HG02981 (cell line): ENCODE data around the gene BID.

Source experiments
- ATAC-seq: cut with Tn5 transposase; IDR thresholded peaks from one replicate; pipeline ENCODE4 v1.9.1; 2021; ENCODE audit warnings: mild to moderate bottlenecking, moderate library complexity; ENCODE audit not compliant: unreplicated experiment

Gene BID

GRCh38 chr22:17774206-17774925 is at the start of gene BID:
BID (minus strand) TSS chr22:17774469; CDS start chr22:17750116, 24,353 bp downstream.
- ATAC-seq: peak; percentile 18

- no peak for ATAC-seq
Measured at GRCh38 chr22:17823964-17824363, 49.7 kb upstream of the BID start.

DNA sequence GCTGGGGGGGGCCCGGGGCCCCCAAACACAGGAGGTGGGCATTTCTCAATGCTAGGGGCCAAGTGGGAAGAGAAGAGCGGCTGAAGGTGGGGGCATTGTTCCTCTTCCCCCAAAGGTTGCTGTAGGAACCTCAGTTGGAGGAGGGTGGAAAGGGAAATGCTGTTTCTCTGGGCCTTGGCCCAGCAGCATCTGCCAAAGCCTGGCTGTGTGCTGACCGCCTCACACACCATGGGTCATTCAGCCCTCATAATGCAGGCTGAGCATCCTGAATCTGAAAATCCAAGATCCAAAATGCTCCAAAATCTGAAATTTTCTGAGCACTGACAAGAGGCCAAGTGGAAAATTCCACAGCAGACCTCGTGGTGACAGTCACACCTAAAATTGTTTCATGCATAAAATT is 49.0 kb upstream of the BID start:
- no peak for ATAC-seq

GRCh38 chr22:17822087-17822486 is 47.8 kb upstream of the BID start:
- ATAC-seq: no peak

DNA sequence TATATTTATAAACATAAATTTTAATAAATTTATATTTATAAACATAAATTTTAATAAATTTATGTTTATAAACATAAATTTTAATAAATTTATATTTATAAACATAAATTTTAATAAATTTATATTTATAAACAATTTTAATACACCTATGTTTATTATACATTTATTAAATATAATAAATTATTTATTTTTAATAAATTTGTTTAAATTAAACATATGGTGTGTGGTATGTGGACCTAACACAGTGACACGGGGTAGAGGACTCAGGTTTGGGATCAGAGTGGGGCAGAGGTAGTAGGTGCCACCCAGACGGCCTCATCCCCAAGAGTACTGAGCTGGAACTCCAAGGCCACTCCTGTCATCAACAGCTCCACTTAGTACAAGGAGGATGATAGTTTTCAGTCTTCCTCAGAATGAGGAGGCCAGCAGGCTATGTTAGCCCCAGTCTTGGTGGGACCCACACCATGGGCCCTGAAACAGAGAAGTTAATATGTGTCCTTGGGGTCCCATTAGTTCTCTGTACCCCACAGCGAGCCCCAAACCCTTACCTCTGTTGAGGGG is 46.7 kb upstream of the BID start:
- ATAC-seq: no peak

GRCh38 chr22:17818649-17819048 is 44.4 kb upstream of the BID start:
- no peak for ATAC-seq

- no peak for ATAC-seq
Measured at GRCh38 chr22:17818180-17818579, 43.9 kb upstream of the BID start.

DNA sequence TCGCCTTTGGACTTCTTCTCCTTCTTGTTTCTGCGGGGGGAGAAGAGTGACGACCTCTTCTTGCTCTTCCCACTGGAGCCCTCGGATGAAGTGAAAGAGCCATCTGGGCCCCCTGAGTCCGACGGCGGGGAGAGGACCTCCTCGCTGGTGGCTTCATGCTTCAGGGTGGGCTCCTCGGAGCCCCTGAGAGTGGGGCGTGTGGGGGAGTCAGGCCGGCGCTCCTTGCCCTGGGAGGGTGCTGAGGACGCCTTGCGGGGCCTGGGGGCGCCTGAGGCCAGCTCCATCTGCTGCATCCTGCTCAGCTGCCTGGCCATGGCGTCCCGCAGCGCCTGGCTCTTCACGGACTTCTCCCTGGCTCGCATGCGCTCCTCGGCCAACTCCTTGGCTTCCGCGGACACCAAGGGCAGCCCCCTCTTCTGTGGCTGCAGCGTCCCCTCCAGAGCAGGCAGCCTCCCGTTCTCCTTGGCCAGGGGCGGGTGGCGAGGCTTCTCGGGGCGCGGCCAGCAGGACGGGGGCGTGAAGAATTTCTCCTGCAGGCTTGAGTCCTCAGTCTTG is 43.3 kb upstream of the BID start:
- no peak for ATAC-seq

- ATAC-seq: no peak
Measured at GRCh38 chr22:17817079-17817478, 42.8 kb upstream of the BID start.

DNA sequence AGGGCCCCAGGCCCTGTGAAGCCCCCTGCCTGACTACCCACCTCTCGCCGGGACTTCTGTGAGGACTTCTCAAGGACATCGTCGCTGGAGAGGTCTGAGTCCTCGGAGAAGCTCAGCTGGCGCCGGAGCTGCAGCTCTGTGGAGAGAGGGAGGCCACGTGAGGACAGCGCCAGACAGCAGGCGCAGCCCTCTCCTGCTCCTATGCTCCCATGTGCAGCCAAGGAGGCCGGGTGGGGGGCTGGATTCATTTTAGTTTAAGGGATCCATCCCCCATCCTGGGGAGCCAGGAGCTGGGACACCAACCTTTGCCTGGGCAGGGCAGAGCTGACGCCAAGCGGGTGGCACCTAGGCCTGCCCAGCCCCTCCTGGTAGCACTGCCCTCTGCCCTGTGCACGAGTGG is 42.4 kb upstream of the BID start:
- ATAC-seq: no peak

DNA sequence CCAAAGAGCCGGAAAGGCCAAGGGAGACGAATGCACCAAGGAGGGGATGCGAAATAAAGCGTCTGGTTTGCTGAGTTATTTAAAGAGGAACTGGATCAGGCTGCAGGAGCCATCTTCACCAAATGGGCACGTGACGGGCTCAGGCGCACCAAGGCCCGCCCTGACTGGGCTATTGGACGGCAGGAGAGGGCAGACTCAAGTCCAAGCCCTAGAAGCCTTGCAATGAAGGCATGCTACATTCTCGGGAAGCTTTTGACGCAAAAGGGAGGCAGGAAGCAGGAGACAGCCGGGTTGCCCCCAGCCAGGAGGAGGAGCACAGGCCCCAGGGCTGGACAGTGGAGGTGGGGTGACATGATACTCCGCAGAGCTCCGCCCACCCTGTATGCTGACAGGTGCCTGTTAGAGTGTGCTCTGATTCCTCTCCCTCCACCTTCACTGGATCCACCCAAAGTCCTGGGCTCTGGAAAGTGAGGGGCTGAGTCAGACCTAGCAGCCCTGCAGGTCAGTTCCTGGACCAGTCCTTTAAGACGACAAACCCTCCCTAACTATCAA is 41.5 kb upstream of the BID start:
- ATAC-seq: no peak

- ATAC-seq: no peak
Measured at GRCh38 chr22:17814830-17815229, 40.6 kb upstream of the BID start.

DNA sequence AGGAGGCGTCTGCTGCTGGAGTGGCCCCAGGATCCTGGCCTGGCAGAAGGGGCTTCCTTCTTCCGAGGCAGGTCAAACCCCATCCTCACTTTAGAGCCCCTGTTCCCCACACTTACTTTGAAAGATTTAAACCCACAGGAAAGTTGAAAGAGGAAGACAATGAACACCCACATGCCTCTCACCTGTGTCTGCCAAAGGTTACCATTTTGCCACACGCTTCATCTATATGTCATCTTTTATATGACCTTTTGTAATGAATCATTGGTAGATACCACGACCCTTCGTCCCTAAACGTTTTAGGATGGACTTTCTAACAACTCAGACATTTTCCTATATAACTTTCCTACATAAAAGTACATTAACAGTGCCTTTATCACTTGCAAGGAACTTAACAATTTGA is 39.8 kb upstream of the BID start:
- ATAC-seq: no peak

GRCh38 chr22:17811119-17811518 is 36.9 kb upstream of the BID start:
- no peak for ATAC-seq

DNA sequence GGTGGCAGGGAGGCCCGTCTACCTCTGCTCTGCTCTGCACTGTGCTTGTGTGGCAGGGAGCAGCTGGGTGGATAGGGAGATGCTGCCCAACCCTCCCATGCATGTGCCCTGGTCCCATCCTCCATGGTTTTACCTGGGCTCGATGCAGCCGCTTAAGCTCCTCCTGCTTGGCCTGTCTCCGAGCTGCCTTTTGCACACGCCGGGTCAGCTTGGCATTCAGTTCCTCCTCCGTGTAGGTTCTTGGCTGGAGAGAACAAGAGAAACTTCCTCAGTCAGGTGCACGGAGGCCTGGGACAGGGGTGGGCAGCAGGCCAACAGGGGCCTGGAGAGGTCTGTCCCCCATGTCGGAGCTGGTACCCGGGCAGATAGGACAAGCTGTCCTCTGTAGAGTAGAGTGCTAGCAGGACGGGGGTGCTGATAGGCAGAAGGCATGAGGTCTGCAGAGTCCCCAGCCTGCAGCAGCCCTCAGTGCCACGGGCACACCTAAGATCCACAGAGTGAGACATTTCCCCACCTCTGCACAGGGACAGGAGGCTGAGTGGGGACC is 36.4 kb upstream of the BID start:
- ATAC-seq: no peak

DNA sequence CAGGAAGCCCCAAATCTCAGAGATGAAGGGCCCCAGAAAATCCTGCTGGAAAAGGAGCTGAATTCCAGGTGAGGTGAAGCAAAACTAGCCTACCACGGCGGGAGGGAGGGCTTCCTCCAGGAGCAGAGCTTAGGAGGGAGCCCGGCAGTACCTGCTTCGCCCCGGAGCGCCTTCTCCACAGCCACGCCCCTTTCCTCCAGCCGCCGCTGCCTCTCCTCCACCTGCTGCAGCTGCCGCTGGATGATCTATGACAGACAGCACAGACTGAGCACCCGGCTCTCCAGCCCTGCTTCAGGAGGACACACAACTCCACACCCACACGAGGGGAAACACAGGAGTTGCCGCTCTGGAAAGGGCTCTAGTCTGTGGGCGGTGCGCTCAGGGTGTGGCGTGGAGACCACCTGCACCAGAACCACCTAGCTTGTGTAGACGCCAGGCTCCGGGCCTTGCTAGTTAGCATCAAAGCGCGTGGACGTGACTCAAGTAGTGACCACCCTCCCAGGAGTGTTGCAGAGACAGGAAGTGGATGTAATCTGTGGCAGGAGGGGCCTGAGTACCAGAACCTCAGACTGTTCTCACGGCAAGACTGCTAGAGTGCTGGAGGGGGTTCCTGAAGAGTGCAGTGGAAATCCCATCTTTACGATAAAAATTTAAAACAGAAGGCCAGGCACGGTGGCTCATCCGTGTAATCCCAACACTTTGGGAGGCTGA is 34.6 kb upstream of the BID start:
- ATAC-seq: no peak

- no peak for ATAC-seq
Measured at GRCh38 chr22:17807578-17808410, 33.5 kb upstream of the BID start.

GRCh38 chr22:17807086-17807485 is 32.8 kb upstream of the BID start:
- ATAC-seq: no peak

- no peak for ATAC-seq
Measured at GRCh38 chr22:17806437-17806836, 32.2 kb upstream of the BID start.

- no peak for ATAC-seq
Measured at GRCh38 chr22:17804331-17805080, 30.2 kb upstream of the BID start.
